Muscle layer of colon (tissue), 2 donors: ENCODE measurements around the gene GRIA4.

Experiments used
- H3K27ac ChIP-seq: one replicate; pipeline ENCODE4 v1.7.0; 2013; ENCODE audit warnings: low read depth, mild to moderate bottlenecking, low read length, moderate library complexity
- H3K27me3 ChIP-seq, 2 donors: one replicate each; pipeline ENCODE4 v1.7.0; 2013; ENCODE audit warnings: low read length in 2 of 2, mild to moderate bottlenecking in 2 of 2; ENCODE audit not compliant: insufficient read depth in 2 of 2, control insufficient read depth in 1 of 2
- H3K36me3 ChIP-seq: one replicate; pipeline ENCODE4 v1.7.0; 2013; ENCODE audit warnings: mild to moderate bottlenecking, low read length; ENCODE audit not compliant: insufficient read depth
- H3K4me1 ChIP-seq: one replicate; pipeline ENCODE4 v1.7.0; 2013; ENCODE audit warnings: mild to moderate bottlenecking, low read length; ENCODE audit not compliant: insufficient read depth
- H3K4me3 ChIP-seq, 2 donors: one replicate each; pipeline ENCODE4 v1.7.0; 2013; ENCODE audit warnings: low read length in 2 of 2, low read depth in 1 of 2, mild to moderate bottlenecking in 1 of 2, moderate library complexity in 1 of 2
- H3K9ac ChIP-seq: one replicate; pipeline ENCODE4 v1.7.0; 2013; ENCODE audit warnings: low read length
- H3K9me3 ChIP-seq: one replicate; pipeline ENCODE4 v1.7.0; 2013; ENCODE audit warnings: mild to moderate bottlenecking, low read length
- donor health status: abdominal sarcoma.
- donor health status: Adenocarcinoma of cecum.

GRIA4 gene

DNA sequence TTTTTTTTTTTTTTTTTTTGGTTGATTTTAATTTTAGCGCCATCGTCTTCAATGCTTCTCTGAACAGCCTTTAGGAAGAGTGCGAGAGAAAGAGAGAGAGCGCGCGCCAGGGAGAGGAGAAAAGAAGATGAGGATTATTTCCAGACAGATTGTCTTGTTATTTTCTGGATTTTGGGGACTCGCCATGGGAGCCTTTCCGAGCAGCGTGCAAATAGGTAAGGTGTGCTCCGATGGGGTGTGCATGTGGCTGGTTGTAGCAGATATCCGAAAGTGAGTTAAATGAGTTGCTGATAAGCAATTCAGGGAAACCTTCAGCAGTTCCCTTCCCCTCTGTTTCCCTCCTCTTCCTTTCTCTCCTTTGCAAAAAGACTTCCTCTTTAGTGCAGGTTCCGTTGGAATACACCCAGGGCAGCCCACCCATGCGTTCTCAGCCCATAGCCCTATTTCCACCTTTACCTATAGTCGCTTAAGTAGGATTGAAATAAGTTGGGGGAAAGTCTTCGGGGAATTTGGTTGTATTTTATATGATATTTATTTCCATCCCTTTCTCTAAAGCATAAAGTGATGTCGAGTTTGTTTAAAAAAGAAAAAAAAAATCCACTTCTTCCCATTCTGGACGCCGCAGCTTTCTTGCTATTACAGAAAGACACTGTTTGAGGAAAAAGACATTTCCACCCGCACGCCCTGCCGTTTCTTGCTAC is 1.1 kb downstream of the GRIA4 start:
- Histone ChIP-seq H3K27ac (no peak overlapping the region), H3K36me3 (no peaks in the 10 kb centered on the region), H3K4me1 (peaks cover 5% of the 10 kb centered on the region), H3K9ac (no peak overlapping the region), H3K4me3 (peak overlapping the region in 1 of 2 donors; percentile 45), H3K9me3 (no peaks in the 10 kb centered on the region), H3K27me3 (peaks cover 0 to 8% of the 10 kb centered on the region in 2 donors)

DNA sequence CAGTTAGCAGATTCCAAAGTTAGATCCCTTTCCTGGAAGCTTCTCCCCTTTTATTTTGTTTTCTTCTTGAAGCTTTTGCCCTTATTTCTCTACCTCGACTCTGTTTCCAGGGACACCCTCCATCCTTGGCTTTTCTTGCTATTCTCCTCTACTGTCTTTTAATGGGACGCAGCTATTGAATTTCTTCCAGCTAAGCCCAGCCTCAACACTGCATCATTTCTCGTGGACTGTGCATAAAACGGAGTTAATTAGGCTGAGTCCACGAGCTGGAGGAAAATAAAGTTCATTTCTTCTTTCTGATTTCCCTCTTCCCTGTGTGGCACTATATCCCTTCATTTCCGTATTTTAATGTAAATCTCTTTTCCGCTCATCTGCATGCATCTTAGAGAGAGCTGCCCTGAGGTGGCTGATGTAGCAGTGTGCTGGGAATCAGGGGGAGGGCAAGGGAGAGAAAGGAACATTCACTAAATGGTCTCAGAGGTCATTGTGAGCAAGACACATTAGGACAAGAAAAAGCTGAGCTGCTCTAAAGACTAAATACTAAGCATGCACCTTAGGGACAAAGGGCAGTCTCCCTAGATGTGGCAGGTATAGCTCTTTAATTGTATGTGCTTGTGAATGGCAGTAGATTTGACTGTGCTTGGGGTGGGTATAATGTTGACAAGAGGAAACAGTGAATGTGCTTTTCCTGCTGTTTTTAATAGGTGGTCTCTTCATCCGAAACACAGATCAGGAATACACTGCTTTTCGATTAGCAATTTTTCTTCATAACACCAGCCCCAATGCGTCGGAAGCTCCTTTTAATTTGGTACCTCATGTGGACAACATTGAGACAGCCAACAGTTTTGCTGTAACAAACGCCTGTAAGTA is 1.9 kb downstream of the GRIA4 start:
- Histone ChIP-seq H3K9ac (no peak overlapping the region), H3K4me1 (peaks cover 5% of the 10 kb centered on the region), H3K36me3 (no peaks in the 10 kb centered on the region), H3K4me3 (no peak overlapping the region), H3K9me3 (no peaks in the 10 kb centered on the region), H3K27ac (no peak overlapping the region), H3K27me3 (peaks cover 0 to 8% of the 10 kb centered on the region in 2 donors)

- Histone ChIP-seq H3K36me3 (no peaks in the 10 kb centered on the region), H3K9ac (no peak overlapping the region), H3K9me3 (no peaks in the 10 kb centered on the region), H3K27ac (no peak overlapping the region), H3K4me1 (peaks cover 5% of the 10 kb centered on the region), H3K4me3 (no peak overlapping the region), H3K27me3 (peaks cover 0 to 8% of the 10 kb centered on the region in 2 donors)
These were observed 2.9 kb downstream of the GRIA4 start for GRCh38 chr11:105612771-105613170.

DNA sequence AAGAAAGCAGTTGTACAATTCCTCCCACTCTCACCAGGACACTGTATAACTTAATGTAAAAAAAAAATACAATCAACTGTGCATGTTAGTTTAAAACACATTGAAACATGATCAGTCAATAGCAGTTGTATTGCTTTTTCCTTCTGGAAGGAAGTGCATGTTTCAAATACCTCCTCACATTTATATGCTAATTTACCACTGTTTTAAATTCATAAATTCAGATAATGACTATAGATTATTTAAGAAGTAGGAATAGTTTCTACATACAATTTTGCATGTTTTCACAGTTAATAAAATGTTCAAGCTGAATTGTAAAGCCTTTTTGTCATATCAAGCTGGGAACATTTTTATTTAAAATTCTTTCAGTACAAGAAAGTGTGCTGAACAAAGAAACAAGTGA is 3.3 kb downstream of the GRIA4 start:
- Histone ChIP-seq H3K4me1 (peaks cover 5% of the 10 kb centered on the region), H3K9me3 (no peaks in the 10 kb centered on the region), H3K36me3 (no peaks in the 10 kb centered on the region), H3K27ac (no peak overlapping the region), H3K27me3 (peaks cover 0 to 8% of the 10 kb centered on the region in 2 donors), H3K4me3 (no peak overlapping the region), H3K9ac (no peak overlapping the region)

DNA sequence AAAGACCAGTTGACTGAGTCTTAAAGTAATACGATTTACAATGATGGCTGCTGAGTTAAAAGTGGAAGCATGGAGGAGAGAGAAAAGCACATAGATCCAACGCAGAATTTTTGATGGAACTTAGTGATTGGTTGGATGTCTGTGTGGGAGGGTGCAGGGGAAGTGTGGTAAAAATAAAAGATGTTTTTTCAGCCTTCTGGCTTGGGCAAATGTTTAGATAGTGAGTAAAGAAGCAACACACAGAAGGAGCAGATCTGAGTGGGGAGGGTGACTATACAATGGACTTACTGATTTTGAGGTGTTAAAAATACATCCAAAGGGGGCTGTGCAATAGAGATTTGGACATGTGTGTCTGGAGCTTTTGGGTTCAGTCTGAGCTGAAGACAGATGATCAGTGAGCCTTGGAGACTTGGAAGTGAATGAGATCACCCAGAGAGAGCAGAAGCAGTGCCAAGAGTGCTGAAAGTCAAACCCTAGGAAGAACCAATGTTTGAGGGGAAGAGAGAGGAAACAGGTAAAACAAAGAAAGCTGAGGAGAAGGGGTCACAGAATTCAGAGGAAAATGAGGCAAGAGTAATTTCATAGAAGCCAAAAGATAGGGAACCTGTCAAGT is 8.6 kb downstream of the GRIA4 start:
- Histone ChIP-seq H3K9me3 (no peaks in the 10 kb centered on the region), H3K4me3 (no peak overlapping the region), H3K36me3 (no peaks in the 10 kb centered on the region), H3K9ac (no peak overlapping the region), H3K27me3 (no peaks in the 10 kb centered on the region), H3K27ac (no peak overlapping the region), H3K4me1 (no peaks in the 10 kb centered on the region)

DNA sequence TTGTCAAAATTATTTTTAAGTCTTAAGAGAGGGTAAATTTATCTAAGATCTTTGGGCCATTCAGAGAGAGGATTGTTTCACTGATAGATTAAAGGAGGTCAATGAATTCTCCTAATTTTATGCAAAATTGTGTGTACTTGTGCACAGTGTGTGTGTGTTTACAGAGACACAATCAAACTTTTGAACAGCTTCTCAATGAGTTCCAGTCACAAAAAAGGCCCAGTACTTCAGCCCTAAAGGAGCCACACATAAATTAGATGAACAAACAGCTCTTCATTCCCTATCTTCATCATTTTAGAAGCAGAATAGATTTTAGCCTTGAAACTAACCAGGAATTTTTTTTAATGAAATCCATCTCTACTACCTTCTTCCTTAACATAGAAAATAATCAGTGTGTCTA is 9.7 kb downstream of the GRIA4 start:
- no peak overlapping the region for H3K27ac ChIP-seq
- no peak overlapping the region for H3K9ac ChIP-seq
- H3K4me3 ChIP-seq = no peak overlapping the region
- no peaks in the 10 kb centered on the region for H3K27me3 ChIP-seq
- H3K9me3 ChIP-seq = no peaks in the 10 kb centered on the region
- no peaks in the 10 kb centered on the region for H3K36me3 ChIP-seq
- H3K4me1 ChIP-seq = no peaks in the 10 kb centered on the region

DNA sequence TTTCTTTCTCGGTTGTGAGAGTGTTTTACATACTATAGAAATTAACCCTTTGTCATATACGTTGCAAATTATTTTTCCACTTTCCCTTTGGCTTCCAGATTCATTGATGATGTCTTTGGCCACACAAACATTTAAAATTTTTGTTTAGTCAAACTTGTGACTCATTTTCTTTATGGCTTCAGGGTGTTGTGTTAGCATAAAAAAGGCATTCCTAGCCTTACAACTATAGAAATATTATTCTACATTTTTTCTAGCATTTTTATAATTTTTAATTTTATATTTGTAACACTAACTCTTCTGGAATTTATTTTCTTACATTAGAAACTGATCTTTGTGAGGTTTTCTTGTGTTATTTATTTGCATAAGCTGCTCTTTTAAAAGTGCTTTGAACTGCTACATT is 12.1 kb downstream of the GRIA4 start:
- Histone ChIP-seq H3K9ac (no peak overlapping the region), H3K27ac (no peak overlapping the region), H3K27me3 (no peaks in the 10 kb centered on the region), H3K4me3 (no peak overlapping the region), H3K36me3 (no peaks in the 10 kb centered on the region), H3K9me3 (no peaks in the 10 kb centered on the region), H3K4me1 (no peaks in the 10 kb centered on the region)

- H3K27me3 ChIP-seq = no peaks in the 10 kb centered on the region
- no peaks in the 10 kb centered on the region for H3K36me3 ChIP-seq
- no peak overlapping the region for H3K9ac ChIP-seq
- H3K27ac ChIP-seq = no peak overlapping the region
- no peaks in the 10 kb centered on the region for H3K9me3 ChIP-seq
- H3K4me1 ChIP-seq = no peaks in the 10 kb centered on the region
- H3K4me3 ChIP-seq = no peak overlapping the region
These were observed 22.4 kb downstream of the GRIA4 start for GRCh38 chr11:105632316-105632715.

DNA sequence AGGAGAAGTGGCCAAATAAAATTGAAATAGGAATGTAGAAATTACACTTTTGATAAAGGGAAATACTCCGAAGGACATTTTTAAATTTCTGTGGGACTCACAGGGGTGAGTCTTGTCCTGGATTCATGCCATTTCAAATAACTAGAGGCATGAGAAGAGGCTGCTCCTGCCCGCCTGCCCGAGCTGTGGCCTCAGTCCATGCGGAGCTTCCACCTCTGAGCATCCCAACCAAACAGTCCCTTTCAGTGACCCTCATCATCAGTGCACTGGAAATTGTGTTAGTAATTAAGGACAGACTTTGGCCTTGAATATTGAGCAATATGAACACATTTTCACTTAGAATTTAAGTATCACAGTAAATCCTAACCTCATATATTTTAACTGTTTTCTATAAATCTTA is 25.6 kb downstream of the GRIA4 start:
- Histone ChIP-seq H3K4me3 (no peak overlapping the region), H3K4me1 (no peaks in the 10 kb centered on the region), H3K27ac (no peak overlapping the region), H3K9ac (no peak overlapping the region), H3K9me3 (no peaks in the 10 kb centered on the region), H3K27me3 (no peaks in the 10 kb centered on the region), H3K36me3 (no peaks in the 10 kb centered on the region)

GRCh38 chr11:105636496-105636895 is 26.6 kb downstream of the GRIA4 start:
- H3K36me3 ChIP-seq = no peaks in the 10 kb centered on the region
- no peaks in the 10 kb centered on the region for H3K27me3 ChIP-seq
- H3K4me3 ChIP-seq = no peak overlapping the region
- H3K4me1 ChIP-seq = no peaks in the 10 kb centered on the region
- no peak overlapping the region for H3K27ac ChIP-seq
- H3K9me3 ChIP-seq = no peaks in the 10 kb centered on the region
- H3K9ac ChIP-seq = no peak overlapping the region

DNA sequence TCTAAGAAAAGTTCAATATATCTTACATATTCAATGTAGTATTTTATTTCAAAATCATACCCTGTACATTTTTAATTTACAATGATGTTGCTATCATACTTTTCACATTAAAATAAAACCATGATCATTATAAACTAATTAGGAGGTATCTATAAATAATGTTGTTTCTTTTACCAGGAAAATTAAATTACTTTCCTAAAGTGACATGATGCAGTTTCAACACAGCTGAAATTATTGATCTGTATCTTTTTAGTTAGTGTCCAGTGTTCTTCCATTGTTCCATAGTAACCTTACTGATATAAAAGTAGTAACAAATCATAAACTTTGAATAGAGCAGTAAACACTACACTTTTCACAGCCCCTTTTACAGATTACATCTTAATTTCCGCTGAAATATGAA is 29.7 kb downstream of the GRIA4 start:
- Histone ChIP-seq H3K9me3 (no peaks in the 10 kb centered on the region), H3K27ac (no peak overlapping the region), H3K27me3 (no peaks in the 10 kb centered on the region), H3K36me3 (no peaks in the 10 kb centered on the region), H3K4me3 (no peak overlapping the region), H3K9ac (no peak overlapping the region), H3K4me1 (no peaks in the 10 kb centered on the region)
